ENCODE measurements around the gene RABGAP1L.

DNA sequence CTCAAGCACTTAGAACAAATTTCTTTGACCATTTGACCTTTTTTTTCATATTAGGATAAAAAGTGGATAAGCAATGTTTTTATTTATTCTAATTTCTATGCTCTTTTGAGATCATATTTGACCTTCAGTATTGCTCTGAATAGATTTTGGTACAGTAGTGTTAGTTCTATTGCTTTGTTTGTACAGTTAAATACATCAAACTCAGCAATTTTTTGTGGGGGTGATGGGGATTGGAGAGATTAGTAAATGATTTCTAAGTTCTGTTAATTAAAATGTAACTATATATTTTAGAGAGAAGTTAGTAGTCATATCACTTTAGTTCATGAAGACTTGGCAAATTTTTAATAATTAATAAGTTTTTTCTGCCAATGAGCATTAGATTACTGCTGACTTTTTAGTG, 286.0 kb downstream of the RABGAP1L start:
- TF ChIP-seq, protein P1, sequence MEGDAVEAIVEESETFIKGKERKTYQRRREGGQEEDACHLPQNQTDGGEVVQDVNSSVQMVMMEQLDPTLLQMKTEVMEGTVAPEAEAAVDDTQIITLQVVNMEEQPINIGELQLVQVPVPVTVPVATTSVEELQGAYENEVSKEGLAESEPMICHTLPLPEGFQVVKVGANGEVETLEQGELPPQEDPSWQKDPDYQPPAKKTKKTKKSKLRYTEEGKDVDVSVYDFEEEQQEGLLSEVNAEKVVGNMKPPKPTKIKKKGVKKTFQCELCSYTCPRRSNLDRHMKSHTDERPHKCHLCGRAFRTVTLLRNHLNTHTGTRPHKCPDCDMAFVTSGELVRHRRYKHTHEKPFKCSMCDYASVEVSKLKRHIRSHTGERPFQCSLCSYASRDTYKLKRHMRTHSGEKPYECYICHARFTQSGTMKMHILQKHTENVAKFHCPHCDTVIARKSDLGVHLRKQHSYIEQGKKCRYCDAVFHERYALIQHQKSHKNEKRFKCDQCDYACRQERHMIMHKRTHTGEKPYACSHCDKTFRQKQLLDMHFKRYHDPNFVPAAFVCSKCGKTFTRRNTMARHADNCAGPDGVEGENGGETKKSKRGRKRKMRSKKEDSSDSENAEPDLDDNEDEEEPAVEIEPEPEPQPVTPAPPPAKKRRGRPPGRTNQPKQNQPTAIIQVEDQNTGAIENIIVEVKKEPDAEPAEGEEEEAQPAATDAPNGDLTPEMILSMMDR (IDR thresholded peaks at IDR 0.05; ENCODE audit: insufficient read depth, low read length, poor library complexity, severe bottlenecking), result no peak
- no peak for TF ChIP-seq EZH2phosphoT487 (conservative IDR thresholded peaks at IDR 0.05; ENCODE audit: low read length)
